ENCODE data around the gene HSD17B1. TPM values are rescaled to one million over a fixed set of nuclear protein-coding genes. Genes with fewer than 3 reads are reported as not detected.

HSD17B1 gene
- total and polyA plus RNA-seq, 2 of the 13 experiments (the other 11 are each of a cell fraction or from before 2014, with no cell fraction given), result 0.54 to 0.93 TPM

GRCh38 chr17:42517516-42517915 lies 35.2 kb upstream of the HSD17B1 start (continued):
- 0 out of 2 replicates have a peak, but pooled peaks have one; percentile 23 for TF ChIP-seq HIC2 (CRISPR knock-in tag; IDR thresholded peaks at IDR 0.05; ENCODE audit: low read depth)
- no peak for TF ChIP-seq ZNF780A (CRISPR knock-in tag; IDR thresholded peaks at IDR 0.05)
- no peak for TF ChIP-seq ATF7 (IDR thresholded peaks at IDR 0.05)
- no peak for TF ChIP-seq ATF7 (CRISPR knock-in tag; IDR thresholded peaks at IDR 0.05)
- TF ChIP-seq YEATS4 (CRISPR knock-in tag; IDR thresholded peaks at IDR 0.05; ENCODE audit: borderline replicate concordance), result no peak
- no peak for TF ChIP-seq ZNF441 (CRISPR knock-in tag; IDR thresholded peaks at IDR 0.05; ENCODE audit: borderline replicate concordance)
- no peak for TF ChIP-seq ZNF484 (CRISPR knock-in tag; IDR thresholded peaks at IDR 0.05; ENCODE audit: borderline replicate concordance, low read depth)
- TF ChIP-seq NFYC (CRISPR knock-in tag; IDR thresholded peaks at IDR 0.05), result peak; percentile 26; the same call in 1 of the 2 replicates
- TF ChIP-seq E2F2 (CRISPR knock-in tag; IDR thresholded peaks at IDR 0.05; ENCODE audit: borderline replicate concordance), result no peak
- no peak for TF ChIP-seq SRSF4 (IDR thresholded peaks at IDR 0.05; ENCODE audit: low read depth, low read length, poor library complexity, severe bottlenecking)
- no peak for TF ChIP-seq NCOA5 (CRISPR knock-in tag; IDR thresholded peaks at IDR 0.05)
- no peak; the same call in 1 of the 2 replicates for TF ChIP-seq SOX5 (CRISPR knock-in tag; IDR thresholded peaks at IDR 0.05; ENCODE audit: borderline replicate concordance)
- TF ChIP-seq ATF6 (CRISPR knock-in tag; conservative IDR thresholded peaks at IDR 0.05), result no peak
- 0 out of 2 replicates have a peak, but pooled peaks have one; percentile 74 for TF ChIP-seq MEIS1 (CRISPR knock-in tag; IDR thresholded peaks at IDR 0.05; ENCODE audit: borderline replicate concordance)
- TF ChIP-seq ZNF724P (CRISPR knock-in tag; IDR thresholded peaks at IDR 0.05; ENCODE audit: borderline replicate concordance), result no peak
- no peak for TF ChIP-seq ZNF326 (CRISPR knock-in tag; IDR thresholded peaks at IDR 0.05; ENCODE audit: borderline replicate concordance)
- no peak for TF ChIP-seq EHMT2 (IDR thresholded peaks at IDR 0.05; ENCODE audit: borderline replicate concordance, low read depth, low read length)
- TF ChIP-seq MAX (IDR thresholded peaks at IDR 0.05), result 0 out of 2 replicates have a peak, but pooled peaks have one; percentile 35
- no peak for TF ChIP-seq ZNF850 (CRISPR knock-in tag; conservative IDR thresholded peaks at IDR 0.05)
- TF ChIP-seq CREB3 (CRISPR knock-in tag; IDR thresholded peaks at IDR 0.05), result no peak
- TF ChIP-seq PAF1 (CRISPR knock-in tag; IDR thresholded peaks at IDR 0.05), result no peak
- TF ChIP-seq SUZ12 (IDR thresholded peaks at IDR 0.05; ENCODE audit: low read depth, low read length), result no peak
- no peak; the same call in 1 of the 2 replicates for TF ChIP-seq GTF3A (CRISPR knock-in tag; conservative IDR thresholded peaks at IDR 0.05)
- TF ChIP-seq ARID2 (CRISPR knock-in tag; IDR thresholded peaks at IDR 0.05; ENCODE audit: borderline replicate concordance), result no peak
- TF ChIP-seq ZNF776 (CRISPR knock-in tag; IDR thresholded peaks at IDR 0.05), result no peak
- peak; percentile 89 for TF ChIP-seq RAD21 (CRISPR knock-in tag; IDR thresholded peaks at IDR 0.05)
- no peak for TF ChIP-seq NFRKB (IDR thresholded peaks at IDR 0.05)
